H9 (cell line): ENCODE results near the gene RALGAPA1. TPM values are rescaled to one million over a fixed set of nuclear protein-coding genes. Genes with fewer than 3 reads are reported as not detected.

ENCODE experiments used
- DNase-seq: peaks from one replicate; pipeline ENCODE4 v3.0.0-alpha.2; 2017
- H2AFZ ChIP-seq: one replicate; pipeline ENCODE4 v1.6.1; 2013; ENCODE audit warnings: mild to moderate bottlenecking, low read length, control low read depth, moderate library complexity
- H2AK5ac ChIP-seq: 2 replicates; pipeline ENCODE4 v1.6.1; 2013; ENCODE audit warnings: low read length, control low read depth, mixed read lengths; ENCODE audit not compliant: insufficient read length
- H2BK120ac ChIP-seq: one replicate; pipeline ENCODE4 v1.6.1; 2013; ENCODE audit warnings: low read depth, mild to moderate bottlenecking, low read length, control low read depth, inconsistent platforms; ENCODE audit not compliant: poor library complexity, severe bottlenecking
- H2BK12ac ChIP-seq: 2 replicates; pipeline ENCODE4 v1.6.1; 2013; ENCODE audit warnings: low read length, control low read depth, mixed read lengths, low read depth; ENCODE audit not compliant: insufficient read length
- H2BK15ac ChIP-seq: 2 replicates; pipeline ENCODE4 v1.6.1; 2013; ENCODE audit warnings: low read depth, low read length, control low read depth
- H2BK20ac ChIP-seq: one replicate; pipeline ENCODE4 v1.6.1; 2013; ENCODE audit warnings: low read depth, mild to moderate bottlenecking, low read length, control low read depth, inconsistent platforms; ENCODE audit not compliant: poor library complexity, severe bottlenecking
- H2BK5ac ChIP-seq: 2 replicates; pipeline ENCODE4 v1.6.1; 2013; ENCODE audit warnings: low read length, control low read depth, mixed read lengths; ENCODE audit not compliant: insufficient read length
- H3K14ac ChIP-seq: 2 replicates; pipeline ENCODE4 v1.6.1; 2013; ENCODE audit warnings: low read length, control low read depth; ENCODE audit not compliant: insufficient read depth
- H3K18ac ChIP-seq: 2 replicates; pipeline ENCODE4 v1.6.1; 2013; ENCODE audit warnings: low read depth, mild to moderate bottlenecking, mixed read lengths, low read length, control low read depth; ENCODE audit not compliant: insufficient read length
- H3K23ac ChIP-seq: 2 replicates; pipeline ENCODE4 v1.6.1; 2013; ENCODE audit warnings: low read length, control low read depth, mixed read lengths, low read depth; ENCODE audit not compliant: insufficient read length
- H3K23me2 ChIP-seq: 2 replicates; pipeline ENCODE4 v1.6.1; 2013; ENCODE audit warnings: low read depth, mild to moderate bottlenecking, mixed read lengths, low read length, control low read depth; ENCODE audit not compliant: insufficient read length, poor library complexity, severe bottlenecking
- H3K27ac ChIP-seq: 2 replicates; pipeline ENCODE4 v1.5.1; 2013; ENCODE audit warnings: low read length, control low read depth, mixed read lengths, low read depth; ENCODE audit not compliant: insufficient read length
- H3K27me3 ChIP-seq: 2 replicates; pipeline ENCODE4 v1.6.1; 2013; ENCODE audit warnings: low read length, control low read depth, inconsistent platforms; ENCODE audit not compliant: insufficient read depth
- H3K4ac ChIP-seq: 2 replicates; pipeline ENCODE4 v1.6.1; 2013; ENCODE audit warnings: low read depth, mild to moderate bottlenecking, control low read depth, inconsistent platforms, low read length, moderate library complexity
- H3K4me1 ChIP-seq: 2 replicates; pipeline ENCODE4 v1.6.1; 2013; ENCODE audit warnings: low read length, control low read depth, inconsistent platforms; ENCODE audit not compliant: insufficient read depth
- H3K4me2 ChIP-seq: 2 replicates; pipeline ENCODE4 v1.6.1; 2013; ENCODE audit warnings: low read length, control low read depth, mixed read lengths; ENCODE audit not compliant: insufficient read length, insufficient read depth
- H3K56ac ChIP-seq: 2 replicates; pipeline ENCODE4 v1.6.1; 2013; ENCODE audit warnings: low read depth, mild to moderate bottlenecking, mixed read lengths, low read length, control low read depth; ENCODE audit not compliant: insufficient read length
- H3K79me1 ChIP-seq: 2 replicates; pipeline ENCODE4 v1.6.1; 2013; ENCODE audit warnings: low read depth, mild to moderate bottlenecking, moderate library complexity, low read length, control low read depth, inconsistent platforms; ENCODE audit not compliant: insufficient read depth, poor library complexity, severe bottlenecking
- H3K79me2 ChIP-seq: 2 replicates; pipeline ENCODE4 v1.6.1; 2013; ENCODE audit warnings: low read length, control low read depth, inconsistent platforms; ENCODE audit not compliant: insufficient read depth
- H3K9ac ChIP-seq: 2 replicates; pipeline ENCODE4 v1.6.1; 2013; ENCODE audit warnings: low read length, control low read depth, mixed read lengths; ENCODE audit not compliant: insufficient read length; ENCODE audit errors: extremely low read depth
- H3K9me3 ChIP-seq: one replicate; pipeline ENCODE4 v1.6.1; 2013; ENCODE audit warnings: low read depth, low read length, inconsistent platforms; ENCODE audit not compliant: control insufficient read depth
- H3T11ph ChIP-seq: one replicate; pipeline ENCODE4 v1.6.1; 2013; ENCODE audit warnings: mild to moderate bottlenecking, low read length, control low read depth, inconsistent platforms
- H4K20me1 ChIP-seq: one replicate; pipeline ENCODE4 v1.6.1; 2013; ENCODE audit not compliant: control insufficient read depth, insufficient read length, insufficient read depth
- H4K5ac ChIP-seq: 2 replicates; pipeline ENCODE4 v1.6.1; 2013; ENCODE audit warnings: low read depth, mild to moderate bottlenecking, mixed read lengths, low read length, control low read depth; ENCODE audit not compliant: insufficient read length
- H4K8ac ChIP-seq: replicated peaks from 2 replicates; pipeline ENCODE4 v1.6.1; 2013; ENCODE audit warnings: low read length, control low read depth, mixed read lengths, low read depth; ENCODE audit not compliant: insufficient read length
- H4K91ac ChIP-seq: 2 replicates; pipeline ENCODE4 v1.6.1; 2013; ENCODE audit warnings: low read depth, mild to moderate bottlenecking, moderate library complexity, mixed read lengths, low read length, control low read depth; ENCODE audit not compliant: insufficient read length
- H3K27ac Mint-ChIP-seq, 3 experiments: 2 replicates in 2 of 3; 3 replicates in 1 of 3; pipeline ENCODE4 v1.8.0; 2020 to 2021; ENCODE audit warnings: mixed read lengths in 3 of 3, mild to moderate bottlenecking in 1 of 3, moderate library complexity in 1 of 3
- H3K27me3 Mint-ChIP-seq: 2 replicates; pipeline ENCODE4 v1.8.0; 2021; ENCODE audit warnings: low read depth, mild to moderate bottlenecking, moderate library complexity, mixed read lengths
- H3K36me3 Mint-ChIP-seq, 3 experiments: 2 replicates in 2 of 3; 3 replicates in 1 of 3; pipeline ENCODE4 v1.8.0; 2020 to 2021; ENCODE audit warnings: low read depth in 3 of 3, mixed read lengths in 3 of 3; ENCODE audit not compliant: insufficient read depth in 1 of 3
- H3K4me1 Mint-ChIP-seq, 2 experiments: 2 replicates each; pipeline ENCODE4 v1.8.0; 2020; ENCODE audit warnings: mixed read lengths in 2 of 2
- H3K4me3 Mint-ChIP-seq, 2 experiments: 2 replicates in 1 of 2; 3 replicates in 1 of 2; pipeline ENCODE4 v1.8.0; 2020 to 2021; ENCODE audit warnings: mild to moderate bottlenecking in 2 of 2, mixed read lengths in 2 of 2, moderate library complexity in 1 of 2
- H3K9me3 Mint-ChIP-seq, 2 experiments: 2 replicates in 1 of 2; 3 replicates in 1 of 2; pipeline ENCODE4 v1.8.0; 2020; ENCODE audit warnings: mild to moderate bottlenecking in 2 of 2, mixed read lengths in 2 of 2, moderate library complexity in 1 of 2
- CTCF ChIP-seq: fragments of 200-600 bp; sonication (generic); conservative IDR thresholded peaks from 3 replicates; pipeline ENCODE4 v1.8.0; 2021; ENCODE audit warnings: antibody characterized with exemption, mild to moderate bottlenecking
- total RNA-seq: library from RNA; stranded (reverse); gene quantifications from 2 replicates; pipeline ENCODE4 v1.2.1, GENCODE V29; 2021

Gene RALGAPA1
- total RNA-seq, 1 experiment from 2014 or later = 29.8 TPM

DNA sequence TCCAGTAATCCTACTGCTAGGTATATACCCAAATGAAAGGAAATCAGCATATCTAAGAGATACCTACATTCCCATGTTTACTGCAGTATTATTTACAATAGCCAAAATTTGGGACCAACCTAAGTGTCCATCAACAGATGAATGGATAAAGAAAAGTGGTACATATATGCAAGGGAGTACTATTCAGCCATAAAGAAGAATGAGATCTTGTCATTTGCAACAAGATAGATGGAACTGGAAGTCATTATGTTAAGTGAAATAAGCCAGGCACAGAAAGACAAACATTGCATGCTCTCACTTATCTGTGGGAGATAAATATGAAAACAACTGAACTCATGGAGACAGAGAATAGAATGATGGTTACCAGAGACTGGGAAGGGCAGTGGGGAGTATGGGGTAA is 165.6 kb downstream of the RALGAPA1 start:
- Histone ChIP-seq H3K79me2 (no peaks in the 10 kb centered on the region), H2BK20ac (no peak overlapping the region), H3K4ac (no peak overlapping the region), H2BK12ac (no peak overlapping the region), H2BK5ac (no peak overlapping the region), H3T11ph (no peak overlapping the region), H3K56ac (no peak overlapping the region), H3K23ac (no peak overlapping the region), H2AK5ac (no peak overlapping the region), H3K4me2 (no peak overlapping the region), H2BK120ac (no peak overlapping the region), H4K5ac (no peak overlapping the region), H3K27ac (no peak overlapping the region), H4K91ac (no peak overlapping the region), H3K27me3 (no peaks in the 10 kb centered on the region), H2AFZ (no peak overlapping the region), H4K8ac (no peak overlapping the region), H3K23me2 (no peaks in the 10 kb centered on the region), H2BK15ac (no peak overlapping the region), H3K9me3 (no peaks in the 10 kb centered on the region), H3K9ac (no peak overlapping the region), H3K18ac (no peak overlapping the region), H3K4me1 (no peaks in the 10 kb centered on the region), H3K79me1 (no peaks in the 10 kb centered on the region), H3K14ac (no peak overlapping the region), H4K20me1 (no peaks in the 10 kb centered on the region)
- Mint-ChIP-seq H3K27ac (no peak overlapping the region), H3K36me3 (peaks cover 14 to 32% (median 18%) of the 10 kb centered on the region in 3 experiments), H3K4me3 (no peak overlapping the region), H3K27me3 (no peaks in the 10 kb centered on the region), H3K4me1 (peaks cover 0 to 3% of the 10 kb centered on the region in 2 experiments; a peak in 1 of 4 replicates), H3K9me3 (peaks cover 7 to 8% of the 10 kb centered on the region in 2 experiments)
- TF ChIP-seq CTCF = no peak
- no peak for DNase-seq
